CD4-positive, alpha-beta T cell treated with Interleukin-12 subunit alpha and Interleukin-12 subunit beta, for 1 hour (primary cell): ENCODE data around the gene APOA1.

Experiments
- DNase-seq: peaks from one replicate; pipeline ENCODE4 v3.0.0-alpha.2; 2020

Gene APOA1

GRCh38 chr11:116786966-116787365 lies 50.5 kb downstream of the APOA1 start:
- no peak for DNase-seq

GRCh38 chr11:116786326-116786725 lies 51.1 kb downstream of the APOA1 start:
- no peak for DNase-seq
